HuH-7 (cell line): ENCODE measurements around the gene PAGE2.
A peak's percentile ranks its signal among the peaks of the same experiment; 100 is the strongest.
"Not testable (repeated sequence)": the region's sequence is repeated elsewhere in the genome, so short reads cannot be mapped to it uniquely, and the experiment has no call there.

ENCODE experiments used
- DNase-seq: peaks from one replicate; pipeline ENCODE4 v3.0.0; 2011; ENCODE audit warnings: low spot score

PAGE2 gene, protein sequence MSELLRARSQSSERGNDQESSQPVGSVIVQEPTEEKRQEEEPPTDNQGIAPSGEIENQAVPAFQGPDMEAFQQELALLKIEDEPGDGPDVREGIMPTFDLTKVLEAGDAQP

GRCh38 chrX:55088795-55089489, at the start of gene PAGE2:
TSS of gene PAGE2 (plus strand) at chrX:55089018. CDS start at chrX:55090021, 1,003 bp downstream.
- no peak for DNase-seq

- no peak for DNase-seq
Observed at GRCh38 chrX:55039471-55039870, 49.3 kb upstream of the PAGE2 start.

DNA sequence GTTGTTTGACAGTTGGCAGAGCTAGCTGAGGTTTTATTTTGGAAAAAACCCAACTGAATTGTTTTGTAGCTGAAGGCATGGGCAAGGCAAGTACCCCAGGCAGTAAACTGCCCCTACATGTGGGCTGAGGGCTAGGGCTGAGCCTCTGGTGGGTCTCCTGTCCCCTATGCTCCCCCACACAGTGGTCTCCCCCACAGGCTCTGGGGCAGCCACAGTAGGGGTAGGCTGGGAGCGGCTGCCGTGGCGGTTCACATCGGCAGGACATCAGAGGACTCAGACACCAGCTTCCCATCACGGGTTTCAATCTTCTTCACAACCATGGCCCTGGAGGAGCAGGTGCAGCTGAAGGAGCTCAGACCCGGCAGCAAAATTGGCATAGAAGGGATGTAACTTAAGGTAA, 47.3 kb upstream of the PAGE2 start:
- no peak for DNase-seq

DNA sequence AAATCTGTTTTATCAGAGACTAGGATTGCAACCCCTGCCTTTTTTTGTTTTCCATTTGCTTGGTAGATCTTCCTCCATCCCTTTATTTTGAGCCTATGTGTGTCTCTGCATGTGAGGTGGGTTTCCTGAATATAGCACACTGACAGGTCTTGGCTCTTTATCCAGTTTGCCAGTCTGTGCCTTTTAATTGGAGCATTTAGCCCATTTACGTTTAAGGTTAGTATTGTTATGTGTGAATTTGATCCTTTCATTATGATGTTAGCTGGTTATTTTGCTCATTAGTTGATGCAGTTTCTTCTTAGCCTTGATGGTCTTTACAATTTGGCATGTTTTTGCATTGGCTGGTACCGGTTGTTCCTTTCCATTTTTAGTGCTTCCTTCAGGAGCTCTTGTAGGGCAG, 38.2 kb upstream of the PAGE2 start:
- DNase-seq = not testable (repeated sequence)

- DNase-seq = no peak
Observed at GRCh38 chrX:55056820-55057674, 31.8 kb upstream of the PAGE2 start.

DNA sequence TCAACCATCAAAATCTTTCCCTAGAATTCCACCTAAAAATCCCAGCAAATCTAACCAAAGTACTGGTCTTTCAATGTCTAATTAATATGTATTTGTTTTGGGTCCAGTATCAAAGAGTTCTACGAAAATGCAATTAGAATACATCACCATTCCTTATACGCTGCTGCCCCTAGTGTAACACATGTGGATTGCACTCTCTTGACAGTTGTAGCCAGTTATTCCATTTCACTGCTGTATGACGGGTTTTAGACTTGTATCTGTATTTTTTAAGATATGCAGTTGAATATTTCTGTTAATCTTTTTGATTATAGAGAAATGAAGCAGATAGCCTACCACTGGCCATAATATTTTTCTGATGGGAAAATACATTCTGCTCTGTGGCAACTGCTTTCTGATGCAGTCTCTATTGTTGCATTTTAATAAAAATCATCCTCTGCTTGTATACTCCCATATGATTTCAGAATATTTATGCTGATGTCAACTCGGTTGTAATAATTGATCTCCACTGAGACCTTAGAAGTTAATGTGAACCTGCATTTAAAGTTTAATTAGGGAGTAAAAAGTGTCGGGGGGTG, 31.1 kb upstream of the PAGE2 start:
- peak; percentile 5 for DNase-seq

DNA sequence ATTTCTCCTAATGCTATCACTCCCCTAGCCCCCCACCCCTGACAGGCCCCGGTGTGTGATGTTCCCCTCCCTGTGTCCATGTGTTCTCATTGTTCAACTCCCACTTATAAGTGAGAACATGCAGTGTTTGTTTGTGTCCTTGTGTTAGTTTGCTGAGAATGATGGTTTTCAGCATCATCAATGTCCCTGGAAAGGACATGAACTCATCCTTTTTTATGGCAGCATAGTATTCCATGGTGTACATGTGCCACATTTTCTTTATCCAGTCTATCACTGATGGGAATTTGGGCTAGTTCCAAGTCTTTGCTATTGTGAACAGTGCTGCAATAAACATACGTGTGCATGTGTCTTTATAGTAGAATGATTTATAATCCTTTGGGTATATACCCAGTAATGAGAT, 21.6 kb upstream of the PAGE2 start:
- DNase-seq = not testable (repeated sequence)

DNA sequence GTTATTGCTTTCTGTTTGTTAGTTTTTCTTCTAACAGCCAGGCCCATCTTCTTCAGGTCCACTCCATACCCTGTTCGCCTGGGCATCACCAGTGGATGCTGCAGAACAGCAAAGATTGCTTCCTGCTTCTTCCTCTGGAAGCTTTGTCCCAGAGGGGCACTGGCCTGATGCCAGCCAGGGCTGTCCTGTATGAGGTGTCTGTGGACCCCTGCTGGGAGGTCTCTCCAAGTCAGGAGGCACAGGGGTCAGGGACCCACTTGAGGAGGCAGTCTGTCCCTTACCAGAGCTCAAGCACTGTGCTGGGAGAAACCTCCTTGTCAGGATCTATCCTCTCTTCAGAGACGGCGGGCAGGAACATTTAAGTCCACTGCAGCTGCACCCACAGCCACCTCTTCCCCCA, 16.5 kb upstream of the PAGE2 start:
- DNase-seq = no peak

- DNase-seq = no peak
Observed at GRCh38 chrX:55074851-55075467, 13.9 kb upstream of the PAGE2 start, which contains the start of gene PAGE2B. TSS of gene PAGE2B (plus strand) at chrX:55075030. CDS start at chrX:55076042, 1,012 bp downstream.

DNA sequence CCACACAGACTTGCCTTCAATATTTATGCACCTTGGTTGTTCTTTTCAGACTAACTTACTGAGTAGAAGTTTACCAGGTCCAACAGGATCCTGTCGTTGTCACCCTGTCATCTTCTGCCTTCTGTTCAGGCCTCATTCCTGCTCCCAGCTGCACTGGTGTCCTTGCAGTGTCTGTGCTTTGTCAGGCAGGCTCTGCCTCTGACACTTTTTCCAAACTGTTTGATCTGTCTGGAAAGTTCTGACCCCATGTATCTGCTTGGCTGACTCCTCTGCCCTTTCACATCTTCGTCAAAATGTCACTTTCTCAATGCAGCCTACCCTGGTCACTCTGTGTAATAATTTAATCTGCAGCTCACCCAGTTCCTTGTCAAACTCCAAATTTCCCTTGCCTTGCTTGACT, 9.9 kb downstream of the PAGE2 start:
- no peak for DNase-seq

- DNase-seq = no peak
Observed at GRCh38 chrX:55099162-55099561, 10.3 kb downstream of the PAGE2 start.

GRCh38 chrX:55102754-55103153, 13.9 kb downstream of the PAGE2 start:
- no peak for DNase-seq

DNA sequence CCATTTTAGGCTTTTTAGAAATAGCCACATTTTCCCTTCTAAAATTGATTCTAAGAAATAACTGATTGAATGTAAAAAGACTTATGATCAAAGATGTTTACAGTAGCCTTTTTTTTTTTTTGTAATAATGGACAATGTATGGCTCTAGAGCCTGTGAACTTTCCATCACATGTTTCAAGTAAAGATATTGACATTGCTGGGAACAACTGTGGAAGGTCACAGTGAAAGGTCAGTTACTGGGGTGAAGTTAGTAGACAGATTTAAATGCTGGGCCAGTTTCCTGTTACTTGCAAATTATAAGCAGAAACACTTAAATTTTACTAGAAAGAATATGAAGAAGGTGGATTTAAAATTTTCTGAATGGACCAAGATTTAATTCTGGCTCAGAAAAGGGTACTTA, 18.4 kb downstream of the PAGE2 start:
- peak; percentile 3 for DNase-seq

GRCh38 chrX:55107911-55108310, 19.1 kb downstream of the PAGE2 start:
- no peak for DNase-seq

- DNase-seq = no peak
Observed at GRCh38 chrX:55109306-55109705, 20.5 kb downstream of the PAGE2 start.

GRCh38 chrX:55111578-55112254, 22.9 kb downstream of the PAGE2 start:
- no peak for DNase-seq

- not testable (repeated sequence) for DNase-seq
Observed at GRCh38 chrX:55116589-55116988, 27.8 kb downstream of the PAGE2 start.

- no peak for DNase-seq
Observed at GRCh38 chrX:55118574-55118973, 29.8 kb downstream of the PAGE2 start.

GRCh38 chrX:55119271-55119670, 30.5 kb downstream of the PAGE2 start:
- no peak for DNase-seq

GRCh38 chrX:55119712-55120111, 30.9 kb downstream of the PAGE2 start:
- DNase-seq = no peak

GRCh38 chrX:55120761-55121358, 32.0 kb downstream of the PAGE2 start:
- DNase-seq = no peak
